Activated gamma-delta T cell treated with Interleukin-2 at 50 U/mL for 16 hours (primary cell): Measurements from ENCODE around the gene HGFAC.
"Not testable (repeated sequence)": the region's sequence is repeated elsewhere in the genome, so short reads cannot be mapped to it uniquely, and the experiment has no call there.

Experiments
- DNase-seq: peaks from one replicate; pipeline ENCODE4 v3.0.0-alpha.2; 2020

HGFAC gene

DNA sequence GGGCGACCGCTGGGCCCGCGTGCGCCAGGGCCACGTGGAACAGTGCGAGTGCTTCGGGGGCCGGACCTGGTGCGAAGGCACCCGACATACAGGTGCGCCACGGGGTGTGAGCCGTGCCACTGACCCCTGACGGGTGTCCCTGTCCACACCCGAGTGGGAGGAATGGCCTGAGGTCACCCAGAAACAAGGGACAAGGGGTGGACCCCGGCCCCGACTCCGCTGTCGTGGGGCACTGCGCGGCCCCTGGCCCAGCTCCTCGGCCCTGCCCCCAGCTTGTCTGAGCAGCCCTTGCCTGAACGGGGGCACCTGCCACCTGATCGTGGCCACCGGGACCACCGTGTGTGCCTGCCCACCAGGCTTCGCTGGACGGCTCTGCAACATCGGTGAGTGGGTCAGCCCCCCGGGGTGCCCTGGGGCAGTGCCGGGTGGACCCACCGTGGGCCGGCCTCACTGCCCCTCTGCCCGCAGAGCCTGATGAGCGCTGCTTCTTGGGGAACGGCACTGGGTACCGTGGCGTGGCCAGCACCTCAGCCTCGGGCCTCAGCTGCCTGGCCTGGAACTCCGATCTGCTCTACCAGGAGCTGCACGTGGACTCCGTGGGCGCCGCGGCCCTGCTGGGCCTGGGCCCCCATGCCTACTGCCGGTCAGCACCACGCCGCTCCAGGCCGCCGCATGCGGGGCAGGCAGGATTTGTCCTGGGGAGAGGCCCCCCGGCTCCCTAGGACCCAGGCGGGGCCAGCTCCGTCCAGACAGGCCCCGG lies 2.8 kb downstream of the HGFAC start:
- DNase-seq: no peak

DNA sequence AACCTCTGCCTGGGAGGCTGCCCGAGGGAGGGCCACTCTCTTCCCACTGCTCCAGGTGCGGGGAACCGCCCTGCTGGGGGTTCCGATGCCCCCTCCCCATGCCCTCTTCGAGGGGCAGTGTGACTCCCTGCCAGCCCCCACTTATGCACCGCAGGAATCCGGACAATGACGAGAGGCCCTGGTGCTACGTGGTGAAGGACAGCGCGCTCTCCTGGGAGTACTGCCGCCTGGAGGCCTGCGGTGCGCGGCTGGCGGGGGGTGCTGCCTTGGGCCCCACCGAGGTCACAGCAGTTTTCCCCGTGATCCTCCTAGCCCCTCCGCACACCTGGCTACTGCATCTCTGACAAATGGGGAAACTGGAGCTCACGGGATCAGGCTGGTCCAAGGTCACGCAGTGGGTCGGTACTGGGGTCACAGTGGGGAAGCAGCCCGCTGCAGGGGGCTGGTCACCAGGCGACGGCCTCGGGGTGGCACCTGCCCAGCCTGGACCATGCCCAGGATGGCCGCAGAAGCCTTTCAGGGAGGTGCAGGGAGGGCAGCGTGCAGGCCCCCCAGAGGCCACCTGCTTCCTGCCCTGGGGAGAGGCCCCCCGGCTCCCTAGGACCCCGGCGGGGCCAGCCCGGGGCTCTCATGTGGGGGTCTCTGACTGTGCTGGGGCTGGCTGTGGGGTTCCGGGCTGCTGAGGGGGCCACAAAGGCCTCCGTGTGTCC lies 3.5 kb downstream of the HGFAC start:
- DNase-seq: no peak

DNA sequence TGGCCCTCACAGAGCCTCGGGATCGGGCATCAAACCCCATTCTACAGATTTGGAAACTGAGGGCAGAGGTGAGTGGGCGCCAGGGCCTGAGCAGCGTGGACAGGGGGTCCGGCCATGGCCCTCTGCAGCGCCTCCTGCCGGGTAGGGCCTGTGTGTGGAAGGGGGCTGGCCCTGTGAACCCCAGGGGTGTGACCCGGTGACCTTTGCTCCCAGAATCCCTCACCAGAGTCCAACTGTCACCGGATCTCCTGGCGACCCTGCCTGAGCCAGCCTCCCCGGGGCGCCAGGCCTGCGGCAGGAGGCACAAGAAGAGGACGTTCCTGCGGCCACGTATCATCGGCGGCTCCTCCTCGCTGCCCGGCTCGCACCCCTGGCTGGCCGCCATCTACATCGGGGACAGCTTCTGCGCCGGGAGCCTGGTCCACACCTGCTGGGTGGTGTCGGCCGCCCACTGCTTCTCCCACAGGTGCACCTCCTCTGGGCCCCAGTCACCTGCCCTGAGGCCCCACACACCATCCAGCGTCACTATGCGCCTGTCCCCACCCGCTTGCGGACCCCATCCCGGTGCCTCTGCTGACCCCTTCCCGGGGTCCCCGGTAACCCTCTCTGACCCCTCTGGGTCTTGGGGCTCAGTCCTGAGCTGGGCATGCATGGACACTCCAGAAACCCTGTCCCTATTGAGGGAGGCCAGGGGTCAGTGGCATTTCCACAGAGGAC lies 4.2 kb downstream of the HGFAC start:
- DNase-seq: no peak

DNA sequence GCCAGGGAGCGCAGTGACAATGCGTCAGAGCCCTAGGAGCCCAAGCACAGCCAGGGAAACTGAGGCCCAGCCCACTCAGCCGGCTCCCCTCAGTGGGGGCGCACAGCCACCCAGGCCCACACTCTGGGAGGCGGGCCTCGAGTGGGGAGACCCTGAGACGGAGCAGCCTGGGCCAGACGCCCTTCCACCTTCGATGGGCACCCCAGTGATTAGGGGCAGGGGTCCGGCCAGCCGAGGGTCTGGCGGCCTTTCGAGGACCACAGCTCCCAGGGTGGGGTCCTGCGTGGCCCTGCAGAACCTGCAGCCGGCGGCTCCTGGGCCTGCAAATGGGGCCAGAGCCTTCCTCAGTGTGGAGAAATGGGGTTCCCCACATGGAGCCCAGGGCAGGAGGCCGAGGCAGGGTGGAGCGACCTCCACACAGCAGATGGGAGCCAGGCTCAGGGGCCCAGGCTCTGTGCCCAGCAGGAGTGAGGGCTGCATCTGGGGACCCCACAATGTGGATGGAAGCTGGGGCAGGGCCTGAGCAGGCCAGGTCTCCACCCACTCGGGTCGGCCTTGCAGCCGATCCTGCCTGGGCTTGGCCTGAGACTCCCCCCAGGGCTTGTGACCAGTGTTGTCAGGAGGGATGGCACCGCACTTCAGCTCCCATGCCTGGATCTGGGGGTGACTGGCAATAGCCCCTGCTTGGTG lies 5.0 kb downstream of the HGFAC start:
- no peak for DNase-seq

DNA sequence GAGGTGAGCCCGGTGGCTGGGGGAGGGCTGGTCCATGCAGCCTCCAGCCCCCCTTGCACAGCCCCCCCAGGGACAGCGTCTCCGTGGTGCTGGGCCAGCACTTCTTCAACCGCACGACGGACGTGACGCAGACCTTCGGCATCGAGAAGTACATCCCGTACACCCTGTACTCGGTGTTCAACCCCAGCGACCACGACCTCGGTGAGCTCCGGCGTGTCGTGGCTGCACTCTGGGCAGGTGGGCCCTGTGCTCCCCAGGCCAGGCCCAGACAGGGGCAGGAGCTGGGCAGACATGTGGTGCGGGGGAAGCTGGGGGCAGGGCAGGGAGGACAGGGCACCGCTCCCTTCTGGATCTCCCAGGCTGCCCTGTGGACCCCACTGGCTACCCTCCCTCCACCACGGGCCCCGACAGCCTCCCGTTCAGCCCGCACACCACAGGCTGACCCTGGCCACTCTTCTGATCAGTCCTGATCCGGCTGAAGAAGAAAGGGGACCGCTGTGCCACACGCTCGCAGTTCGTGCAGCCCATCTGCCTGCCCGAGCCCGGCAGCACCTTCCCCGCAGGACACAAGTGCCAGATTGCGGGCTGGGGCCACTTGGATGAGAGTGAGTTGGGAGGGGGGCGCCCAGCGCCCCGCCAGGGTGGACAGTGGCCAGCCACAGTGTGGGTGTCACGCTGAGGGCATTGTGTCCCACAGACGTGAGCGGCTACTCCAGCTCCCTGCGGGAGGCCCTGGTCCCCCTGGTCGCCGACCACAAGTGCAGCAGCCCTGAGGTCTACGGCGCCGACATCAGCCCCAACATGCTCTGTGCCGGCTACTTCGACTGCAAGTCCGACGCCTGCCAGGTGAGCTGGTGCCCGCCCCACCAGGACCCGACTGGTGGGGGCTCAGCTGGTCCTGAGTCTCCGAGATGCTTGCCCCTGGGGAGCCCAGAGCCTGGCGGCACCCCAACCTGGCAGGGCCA lies 5.9 kb downstream of the HGFAC start:
- no peak for DNase-seq

DNA sequence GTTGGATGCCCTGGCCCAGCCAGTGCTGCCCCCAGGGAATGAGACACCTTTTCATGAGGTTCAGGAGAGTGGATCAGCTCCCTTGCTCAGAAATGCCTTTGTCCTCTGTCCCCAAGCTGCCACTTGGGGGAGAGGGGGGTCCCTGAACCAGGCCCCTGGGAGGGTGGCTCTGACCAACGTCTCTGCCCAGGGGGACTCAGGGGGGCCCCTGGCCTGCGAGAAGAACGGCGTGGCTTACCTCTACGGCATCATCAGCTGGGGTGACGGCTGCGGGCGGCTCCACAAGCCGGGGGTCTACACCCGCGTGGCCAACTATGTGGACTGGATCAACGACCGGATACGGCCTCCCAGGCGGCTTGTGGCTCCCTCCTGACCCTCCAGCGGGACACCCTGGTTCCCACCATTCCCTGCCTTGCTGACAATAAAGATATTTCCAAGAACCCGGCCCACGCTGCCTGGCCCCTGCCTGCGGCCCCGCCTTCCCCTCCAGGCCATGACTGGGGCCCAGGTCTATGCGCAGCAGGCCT lies 7.3 kb downstream of the HGFAC start:
- no peak for DNase-seq

DNA sequence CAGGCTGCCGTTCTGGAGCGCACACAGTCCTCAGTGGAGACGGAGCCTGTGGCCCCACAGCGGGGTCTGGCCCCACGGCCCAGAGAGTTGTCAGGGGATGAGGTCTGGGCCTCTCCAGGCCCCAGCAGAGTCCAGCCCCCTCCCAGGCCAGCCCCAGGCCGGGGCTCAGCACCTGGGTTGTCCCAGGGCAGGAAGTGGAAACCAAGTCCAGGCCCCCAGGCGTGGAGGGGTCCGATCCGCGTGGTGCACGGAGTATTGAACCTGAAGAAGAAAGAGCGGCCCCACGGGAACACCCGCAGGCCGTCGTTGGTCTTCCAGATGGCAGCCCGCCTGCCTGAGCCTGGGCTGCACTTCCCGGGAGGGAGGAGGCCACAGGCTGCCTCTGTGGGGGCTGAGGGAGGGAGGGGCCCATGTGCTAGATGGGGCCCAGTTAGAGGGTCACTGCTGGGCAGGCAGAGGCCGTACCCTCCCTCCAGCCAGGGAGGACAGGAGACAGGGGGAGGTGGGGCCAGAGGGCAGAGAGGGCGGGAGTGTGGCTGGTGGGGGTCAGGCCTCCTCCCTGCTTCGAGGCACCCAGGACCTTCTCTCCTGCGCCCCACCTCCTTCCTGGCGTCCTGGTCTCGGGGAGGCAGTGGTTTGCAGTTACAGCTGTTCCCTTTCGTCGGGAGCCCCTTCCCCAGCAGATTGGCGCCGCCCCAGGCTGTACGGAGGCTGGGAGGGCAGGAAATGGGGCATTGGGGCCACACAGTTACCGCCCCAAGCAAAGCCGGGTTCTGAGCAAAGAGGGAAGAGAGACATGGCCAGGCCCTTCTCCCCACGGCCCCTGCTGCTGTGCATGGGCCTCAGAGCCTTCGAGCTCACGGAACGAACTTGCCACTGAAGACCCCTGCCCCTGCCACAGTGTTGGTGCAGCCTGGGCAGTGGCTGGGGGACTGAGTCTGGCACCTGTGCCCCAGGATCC lies 8.1 kb downstream of the HGFAC start:
- no peak for DNase-seq

DNA sequence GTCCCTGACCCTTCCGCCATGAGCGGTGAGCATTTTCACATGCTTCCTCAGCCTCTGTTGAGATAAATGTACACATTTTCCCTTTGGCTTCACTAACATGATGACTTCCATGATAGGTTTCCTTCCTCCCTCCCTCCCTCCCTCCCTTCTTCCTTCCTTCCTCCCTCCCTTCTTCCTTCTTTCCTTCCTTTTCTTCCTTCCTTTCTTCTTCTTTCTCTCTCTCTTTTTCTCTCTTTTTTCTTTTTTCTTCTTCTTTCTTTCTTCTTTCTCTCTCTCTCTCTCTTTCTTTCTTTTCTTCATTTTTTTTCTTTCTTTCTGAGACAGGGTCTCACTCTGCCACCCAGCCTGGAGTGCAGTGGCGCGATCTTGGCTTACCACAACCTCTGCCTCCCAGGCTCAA lies 8.9 kb downstream of the HGFAC start:
- DNase-seq: no peak

DNA sequence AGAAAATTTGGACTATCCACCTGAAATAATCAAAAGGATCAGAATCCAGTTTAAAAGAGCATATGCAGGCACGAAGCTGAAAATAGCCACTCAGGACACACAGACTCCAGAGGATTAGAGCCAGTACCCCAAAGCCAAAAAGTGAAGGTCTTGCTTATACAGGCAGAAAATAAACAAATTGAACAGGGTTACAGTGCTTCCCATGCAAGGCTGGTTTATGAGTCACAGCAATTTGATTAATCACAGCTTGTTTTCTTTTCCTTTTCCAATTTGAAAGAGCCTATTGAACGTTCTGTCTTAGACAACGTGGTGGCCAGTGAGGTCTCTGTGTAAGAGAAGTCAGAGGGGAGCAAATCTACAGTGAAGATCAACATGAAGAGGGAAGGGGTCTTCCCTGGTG lies 10.2 kb downstream of the HGFAC start:
- no peak for DNase-seq

DNA sequence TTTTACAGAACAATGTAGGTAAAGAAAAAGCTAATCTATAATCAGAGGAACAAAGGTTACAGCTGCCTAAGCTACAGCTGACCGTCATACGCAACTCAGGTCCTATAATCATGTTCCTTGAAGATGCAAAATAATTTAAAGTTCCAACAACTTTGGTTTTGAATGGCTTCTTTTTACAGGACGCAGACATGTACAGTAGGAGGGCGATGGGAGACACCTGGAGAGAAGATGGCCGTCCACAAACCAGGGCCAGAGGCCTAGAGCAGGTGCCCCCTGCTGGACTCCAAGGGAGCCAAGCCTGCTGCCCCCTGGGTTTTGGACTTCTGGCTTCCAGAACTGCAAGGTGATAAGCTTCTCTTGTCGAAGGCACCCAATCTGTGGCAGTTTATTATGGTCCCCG lies 10.6 kb downstream of the HGFAC start:
- DNase-seq: no peak

DNA sequence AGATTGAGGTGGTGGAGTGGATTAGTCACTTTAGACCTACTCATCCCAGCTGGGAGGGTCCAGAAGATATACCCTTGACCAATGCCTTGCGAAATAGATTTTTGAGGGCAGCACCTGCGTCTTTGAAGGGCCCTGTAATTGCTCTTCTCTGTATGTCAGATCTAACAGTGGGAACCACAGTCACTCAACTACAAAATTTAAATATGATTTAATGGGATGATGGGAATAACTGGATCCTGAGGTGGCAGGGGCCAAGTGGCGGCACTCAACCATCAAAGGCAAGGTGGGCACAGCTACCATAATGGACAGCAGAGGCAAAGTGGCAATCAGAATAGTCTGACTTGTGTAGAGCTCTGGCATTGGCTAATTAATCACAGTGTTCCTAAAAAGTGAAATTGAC lies 13.8 kb downstream of the HGFAC start:
- not testable (repeated sequence) for DNase-seq

DNA sequence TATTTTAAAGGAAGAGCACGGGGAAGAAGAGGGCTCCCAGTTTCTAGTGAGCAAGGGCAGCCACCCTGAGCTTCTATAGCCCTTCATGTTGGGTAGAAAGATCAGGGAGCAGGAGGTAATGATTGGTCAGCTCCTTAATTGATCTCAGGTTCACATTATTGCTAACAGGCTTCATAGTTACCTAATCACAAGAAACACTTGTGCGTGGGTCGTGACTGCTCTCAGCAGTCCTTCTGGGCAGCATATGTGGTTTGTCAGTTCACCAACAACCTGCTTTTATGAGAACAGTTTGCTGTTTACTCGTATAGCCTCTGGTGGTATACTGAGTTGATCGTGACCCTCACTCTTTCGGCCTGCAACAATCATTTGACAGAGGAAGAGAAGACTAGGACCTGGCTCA lies 16.6 kb downstream of the HGFAC start:
- no peak for DNase-seq

DNA sequence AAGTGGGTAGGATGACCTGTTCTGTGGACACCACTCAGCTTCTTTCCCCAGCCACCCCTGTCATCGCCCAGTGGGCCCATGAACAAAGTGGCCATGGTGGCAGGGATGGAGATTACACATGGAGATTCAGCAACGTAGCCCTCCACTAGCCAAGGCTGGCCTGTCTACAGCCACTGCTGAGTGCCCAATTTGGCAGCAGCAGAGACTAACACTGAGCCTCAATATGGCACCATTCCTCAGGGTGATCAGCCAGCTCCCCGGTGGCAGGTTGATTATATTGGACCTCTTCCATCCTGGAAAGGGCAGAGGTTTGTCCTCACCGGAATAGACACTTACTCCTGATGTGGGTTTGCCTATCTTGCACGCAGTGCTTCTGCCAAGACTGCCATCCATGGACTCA lies 17.4 kb downstream of the HGFAC start:
- not testable (repeated sequence) for DNase-seq

DNA sequence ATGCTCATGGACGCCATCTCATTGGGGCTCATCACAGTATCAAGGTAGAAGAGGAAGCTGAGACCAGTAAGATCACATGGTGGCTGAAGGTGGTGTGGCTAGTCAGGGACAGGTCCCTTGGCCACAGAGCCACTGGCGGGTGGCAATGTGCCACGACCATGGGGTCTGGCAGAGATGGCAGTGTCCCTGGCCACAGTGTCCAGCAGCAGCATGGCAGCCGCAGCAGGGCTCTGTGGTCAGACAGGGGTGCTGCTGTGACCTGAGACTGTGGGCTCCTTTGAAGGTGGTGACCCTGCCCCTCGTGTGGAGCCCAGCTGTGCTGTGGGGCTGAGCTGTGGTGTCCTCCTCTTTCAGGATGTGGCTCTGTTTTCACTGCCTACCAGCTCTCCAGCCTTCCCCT lies 19.2 kb downstream of the HGFAC start:
- no peak for DNase-seq

DNA sequence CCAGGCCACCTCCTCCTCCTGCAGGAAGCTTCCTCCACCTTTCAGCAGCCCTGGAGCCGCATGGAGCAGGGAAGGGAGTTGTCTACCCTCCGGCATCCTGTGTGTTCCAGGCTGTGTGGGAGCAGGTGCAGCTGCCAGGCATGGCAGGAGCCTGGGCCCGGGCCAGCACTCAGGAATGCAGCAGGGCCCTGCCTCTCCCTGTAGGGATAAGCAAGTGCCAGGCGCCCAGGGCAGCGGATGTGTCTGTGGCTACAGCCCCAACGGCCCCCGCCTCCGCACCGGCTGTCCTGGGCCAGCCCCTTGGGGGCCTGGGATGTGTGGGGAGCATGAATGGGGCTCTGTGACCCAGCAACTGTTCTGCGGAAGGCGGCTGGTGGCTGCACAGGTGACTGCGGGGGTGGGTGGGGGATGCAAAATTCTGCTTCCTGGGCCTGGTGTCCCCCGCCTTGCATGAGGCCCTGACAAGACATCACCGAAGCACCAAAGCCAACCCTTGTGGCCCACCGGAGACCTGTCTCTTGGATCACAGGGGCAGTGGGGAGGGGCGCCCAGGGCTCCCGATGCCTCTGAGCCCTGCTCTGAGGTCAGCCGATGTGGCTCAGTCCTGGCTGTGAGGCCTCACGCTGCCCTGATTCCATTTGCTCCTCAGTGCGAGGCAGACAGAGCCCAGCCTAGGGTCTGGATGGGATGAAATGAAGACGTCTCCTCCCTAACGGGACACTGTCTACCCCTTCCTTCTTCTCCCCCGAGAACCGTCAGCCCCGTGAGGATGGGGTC lies 19.9 kb downstream of the HGFAC start:
- DNase-seq: no peak

DNA sequence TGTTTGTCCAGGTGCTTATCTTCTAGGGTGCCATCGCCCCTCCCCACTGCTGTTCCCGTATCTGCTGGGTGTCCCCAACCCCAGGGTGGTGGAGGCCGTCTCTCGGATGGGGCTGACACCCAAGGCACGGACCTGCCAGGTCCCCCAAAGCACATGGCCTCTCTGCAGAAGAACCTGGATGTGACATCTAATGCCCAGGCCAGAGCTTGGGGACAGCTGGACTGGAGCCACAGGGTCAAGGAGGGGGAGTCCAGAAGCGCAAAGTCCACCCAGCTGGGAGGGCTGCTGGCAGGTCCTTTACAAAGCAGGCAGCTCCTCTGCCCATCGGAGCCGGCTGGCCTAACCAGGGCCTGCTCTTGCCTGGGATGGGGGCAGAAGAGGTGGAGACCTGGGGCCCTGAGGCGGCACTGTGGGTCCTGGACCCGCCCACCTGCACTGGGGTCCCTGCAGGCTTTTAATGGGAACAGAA lies 20.6 kb downstream of the HGFAC start:
- DNase-seq: no peak

DNA sequence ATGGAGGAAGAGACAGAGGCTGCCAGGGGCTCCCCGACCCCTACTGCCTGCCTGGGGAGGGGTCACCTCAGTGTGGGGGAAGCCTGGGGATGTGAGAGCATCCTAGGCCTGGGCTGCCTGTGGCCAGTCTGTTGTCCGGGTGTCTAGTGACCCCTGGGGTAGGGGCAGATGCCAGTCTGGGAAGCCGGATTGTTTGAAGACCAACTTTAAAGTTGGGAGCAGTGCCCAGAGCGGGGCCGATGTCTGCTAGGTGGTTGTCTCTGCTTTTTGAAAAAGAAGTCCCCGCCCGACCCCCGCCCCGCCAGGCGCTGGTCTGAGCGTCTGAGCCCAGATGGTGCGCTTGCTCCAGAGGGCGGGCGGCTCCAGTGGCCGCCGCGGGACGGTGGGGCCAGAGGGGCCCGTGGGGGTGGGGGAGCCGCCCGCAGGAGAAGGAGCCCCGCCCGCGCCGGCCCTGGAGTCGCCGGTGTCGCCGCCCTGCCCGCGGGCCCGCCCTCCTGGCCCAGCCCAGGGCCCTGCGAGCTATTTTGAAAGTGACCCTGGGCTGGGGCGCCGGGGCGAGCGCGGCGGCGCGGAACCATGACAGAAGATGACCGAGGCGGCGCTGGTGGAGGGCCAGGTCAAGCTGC lies 21.1 kb downstream of the HGFAC start, which contains the start of gene DOK7:
DOK7 (plus strand) TSS at position 517 of the 626 bp plus-strand sequence; CDS start at position 587, 70 bp downstream.
- DNase-seq: no peak

DNA sequence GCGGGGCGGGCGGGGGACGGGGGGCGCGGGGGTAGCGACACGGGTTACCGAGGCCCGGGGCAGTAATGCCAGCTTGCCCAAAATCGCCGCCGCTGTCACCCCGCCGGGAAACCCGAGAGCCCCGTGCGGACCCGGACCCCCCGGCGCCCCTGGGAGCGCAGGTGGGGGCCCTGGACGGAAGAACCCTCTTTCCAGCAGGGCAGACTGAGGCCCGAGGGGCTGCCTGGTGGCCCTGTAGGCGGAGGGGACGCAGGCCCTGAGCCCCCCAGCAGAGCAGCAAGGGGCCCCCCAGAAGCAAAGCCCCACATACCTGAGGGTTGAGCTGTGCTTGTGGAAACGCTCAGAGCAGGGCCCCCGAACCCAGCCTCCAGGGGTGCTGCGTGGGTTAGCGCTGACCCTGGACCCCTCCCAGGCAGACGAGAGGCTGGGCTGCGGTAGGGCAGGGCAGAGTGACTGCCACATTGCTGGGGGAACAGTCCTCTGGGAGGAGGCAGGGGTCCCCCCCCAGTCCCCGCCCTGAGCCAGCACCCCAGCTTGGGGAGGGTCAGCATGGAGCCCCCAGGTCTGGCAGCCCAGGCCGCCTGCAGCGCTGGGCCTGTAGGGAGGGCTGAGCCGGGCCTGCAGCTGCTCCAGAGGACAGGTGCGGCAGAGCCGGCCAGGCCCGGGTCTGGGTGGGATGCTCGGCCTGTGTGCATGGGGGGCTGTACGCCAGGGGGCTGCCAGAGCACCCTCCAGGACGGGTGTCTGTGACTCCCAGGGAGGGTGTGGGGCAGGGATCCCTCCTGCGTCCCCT lies 22.0 kb downstream of the HGFAC start:
- DNase-seq: no peak
